HCT116 (cell line): ENCODE measurements around the gene SUSD6. TPM values are rescaled to one million over a fixed set of nuclear protein-coding genes. Genes with fewer than 3 reads are reported as not detected.
"Not testable (repeated sequence)": the region's sequence is repeated elsewhere in the genome, so short reads cannot be mapped to it uniquely, and the experiment has no call there.

ENCODE experiments used
- ATAC-seq: fragments of 200-7000 bp; cut with Tn5 transposase; 2 replicates; pipeline ENCODE4 v1.9.1; 2020; ENCODE audit warnings: mild to moderate bottlenecking, moderate library complexity
- BruUV-seq: library from RNA; stranded (reverse); fragments of 400-500 nt; replicated peaks from 2 replicates; lab custom pipeline; 2021; lab: Mats Ljungman, UMichigan
- CTCF ChIA-PET: fragments of 300-600 bp; sonication (Branson Sonifier 250); formaldehyde crosslinking; loops from one replicate; lab custom pipeline; 2021; ENCODE audit warnings: antibody characterized with exemption; lab: Charles Lee
- POLR2A ChIA-PET: fragments of 300-600, 350-600 bp; sonication (Branson Sonifier 250); formaldehyde crosslinking; loops from one replicate; lab custom pipeline; 2021; ENCODE audit warnings: antibody characterized with exemption; lab: Charles Lee
- RAD21 ChIA-PET, 2 experiments: fragments of 300-600 bp; sonication (Branson Sonifier 250); formaldehyde crosslinking; loops; one replicate each; lab custom pipeline; 2023; ENCODE audit warnings: low total read pairs in 2 of 2; ENCODE audit not compliant: uncharacterized antibody in 2 of 2, unreplicated experiment in 2 of 2, low non-redundant PET in 1 of 2; lab: Charles Lee
- DNase-seq: peaks from one replicate; pipeline ENCODE4 v3.0.0-alpha.2; 2010; ENCODE audit warnings: low read depth, low spot score
- H2AFZ ChIP-seq: fragments of 200-600 bp; shearing (Covaris generic), sonication (generic); 2 replicates; pipeline ENCODE4 v1.6.1; 2017; ENCODE audit warnings: low read depth, mixed run types, mixed read lengths, antibody characterized with exemption, low read length; ENCODE audit not compliant: poor library complexity, severe bottlenecking
- H3K27ac ChIP-seq: 2 replicates; pipeline ENCODE4 v1.5.1; 2012; ENCODE audit warnings: low read depth, low read length
- H3K27me3 ChIP-seq: fragments of 200-600 bp; sonication (generic); 2 replicates; pipeline ENCODE4 v1.6.1; 2016; ENCODE audit warnings: mixed run types, low read length, mixed read lengths; ENCODE audit not compliant: insufficient read depth
- H3K36me3 ChIP-seq, 2 experiments: fragments of 200-500 bp in 1 of 2; fragments of 200-600 bp in 1 of 2; sonication (Bioruptor generic) in 1 of 2; sonication (generic) in 1 of 2; 2 replicates each; pipeline versions ENCODE4 v1.5.1 to v1.6.1; 2014 to 2016; ENCODE audit warnings: low read length in 2 of 2, inconsistent platforms in 1 of 2, mixed read lengths in 1 of 2, mixed run types in 1 of 2; ENCODE audit not compliant: insufficient read depth in 2 of 2, control insufficient read depth in 1 of 2
- H3K4me1 ChIP-seq, 2 experiments: fragments of 200-600 bp in 1 of 2; sonication (generic) in 1 of 2; 2 replicates each; pipeline versions ENCODE4 v1.5.1 to v1.6.1; 2012 to 2017; ENCODE audit warnings: low read length in 2 of 2, inconsistent platforms in 1 of 2, mild to moderate bottlenecking in 1 of 2, mixed read lengths in 1 of 2, mixed run types in 1 of 2, moderate library complexity in 1 of 2; ENCODE audit not compliant: insufficient read depth in 2 of 2, control insufficient read depth in 1 of 2
- H3K4me2 ChIP-seq: fragments of 200-600 bp; sonication (generic); 2 replicates; pipeline ENCODE4 v1.6.1; 2017; ENCODE audit warnings: mixed run types, low read length, mixed read lengths
- H3K4me3 ChIP-seq, 2 experiments: fragments of 200-600 bp in 1 of 2; sonication (generic) in 1 of 2; replicated peaks in 1 of 2; 2 replicates each; pipeline ENCODE4 v1.5.1; 2011 to 2016; ENCODE audit warnings: low read length in 2 of 2, control low read depth in 1 of 2, low read depth in 1 of 2, mild to moderate bottlenecking in 1 of 2, mixed read lengths in 1 of 2, mixed run types in 1 of 2
- H3K79me2 ChIP-seq: fragments of 200-600 bp; sonication (generic); 2 replicates; pipeline ENCODE4 v1.6.1; 2017; ENCODE audit warnings: mild to moderate bottlenecking, mixed run types, low read length, moderate library complexity, mixed read lengths; ENCODE audit not compliant: insufficient read depth
- H3K9ac ChIP-seq: fragments of 200-600 bp; sonication (generic); 2 replicates; pipeline ENCODE4 v1.6.1; 2016; ENCODE audit warnings: low read length, mixed read lengths
- H3K9me2 ChIP-seq: fragments of 200-600 bp; sonication (generic), shearing (Covaris generic); 2 replicates; pipeline ENCODE4 v1.6.1; 2017; ENCODE audit warnings: mixed run types, mild to moderate bottlenecking, moderate library complexity; ENCODE audit not compliant: insufficient read depth
- H3K9me3 ChIP-seq, 2 experiments: fragments of 200-500 bp in 1 of 2; fragments of 200-600 bp in 1 of 2; sonication (Bioruptor generic) in 1 of 2; sonication (generic) in 1 of 2; 2 replicates each; pipeline ENCODE4 v1.6.1; 2014 to 2017; ENCODE audit warnings: low read length in 2 of 2, mixed read lengths in 2 of 2, inconsistent platforms in 1 of 2, low read depth in 1 of 2, mild to moderate bottlenecking in 1 of 2, mixed run types in 1 of 2, moderate library complexity in 1 of 2; ENCODE audit not compliant: control insufficient read depth in 1 of 2, insufficient read depth in 1 of 2
- H4K20me1 ChIP-seq: fragments of 200-600 bp; sonication (generic), shearing (Covaris generic); 2 replicates; pipeline ENCODE4 v1.6.1; 2017; ENCODE audit warnings: mixed run types, mild to moderate bottlenecking, moderate library complexity; ENCODE audit not compliant: insufficient read depth
- EGR1 ChIP-seq: IDR thresholded peaks from 2 replicates; pipeline ENCODE4 v1.6.1; 2012; ENCODE audit warnings: low read depth
- EZH2phosphoT487 ChIP-seq: fragments of 200-600 bp; IDR thresholded peaks from 2 replicates; pipeline ENCODE4 v1.6.1; 2018; ENCODE audit warnings: antibody characterized with exemption, borderline replicate concordance
- FOSL1 ChIP-seq: IDR thresholded peaks from 2 replicates; pipeline ENCODE4 v1.6.1; 2012; ENCODE audit warnings: low read depth
- MAX ChIP-seq: IDR thresholded peaks from 2 replicates; pipeline ENCODE4 v1.6.1; 2012
- POLR2A ChIP-seq: IDR thresholded peaks from 2 replicates; pipeline ENCODE4 v1.7.0; 2011; ENCODE audit warnings: borderline replicate concordance; ENCODE audit not compliant: insufficient read depth, insufficient read length; ENCODE audit errors: extremely low read depth
- RAD21 ChIP-seq: IDR thresholded peaks from 2 replicates; pipeline ENCODE4 v1.6.1; 2012; ENCODE audit warnings: low read depth, mild to moderate bottlenecking
- SRF ChIP-seq: IDR thresholded peaks from 2 replicates; pipeline ENCODE4 v1.6.1; 2012; ENCODE audit warnings: low read depth
- ZBTB33 ChIP-seq: IDR thresholded peaks from 2 replicates; pipeline ENCODE4 v1.6.1; 2011; ENCODE audit warnings: mild to moderate bottlenecking, low read length, moderate library complexity; ENCODE audit not compliant: insufficient replicate concordance; ENCODE audit errors: extremely low read depth
- intact Hi-C: fragments of 100-400 bp; cut with micrococcal nuclease; formaldehyde crosslinking; loops from 2 replicates; pipeline ENCODE4 v1.10.0; 2022
- total RNA-seq: library from RNA; stranded (reverse); gene quantifications from one replicate; pipeline ENCODE4 v1.2.1, GENCODE V29; 2021; ENCODE audit not compliant: unreplicated experiment

Gene SUSD6
- total RNA-seq, 1 experiment from 2014 or later = 6.4 TPM

- POLR2A ChIA-PET = interaction anchor here (1.0 kb wide), 1 partner anchor 11 kb away, joined by 3 read pairs; no protein-coding TSS in a partner anchor
- ATAC-seq = no peak
- Histone ChIP-seq H3K9me2 (no peaks in the 10 kb centered on the region), H3K9ac (no peak overlapping the region), H3K27me3 (no peaks in the 10 kb centered on the region), H4K20me1 (no peaks in the 10 kb centered on the region), H3K4me1 (peaks cover 4 to 12% of the 10 kb centered on the region in 2 experiments; a peak in 2 of 4 replicates), H3K4me2 (no peak overlapping the region), H3K27ac (no peak overlapping the region), H3K4me3 (no peak overlapping the region), H3K79me2 (no peaks in the 10 kb centered on the region), H2AFZ (no peak overlapping the region), H3K36me3 (no peaks in the 10 kb centered on the region), H3K9me3 (no peaks in the 10 kb centered on the region)
- TF ChIP-seq EZH2phosphoT487 = no peak
- RAD21 ChIA-PET = no interaction called here
- intact Hi-C loops = no loop called here
- CTCF ChIA-PET = no interaction called here
- BruUV-seq = no TSS peak
- no peak for DNase-seq
Observed at GRCh38 chr14:69698572-69698971, 87.2 kb downstream of the SUSD6 start.

- H3K4me3 ChIP-seq, H3K27ac ChIP-seq, BruUV-seq, H3K79me2 ChIP-seq, DNase-seq, H4K20me1 ChIP-seq, H3K4me2 ChIP-seq, CTCF ChIA-PET, ATAC-seq, H3K27me3 ChIP-seq, H3K9me2 ChIP-seq, H3K9ac ChIP-seq, RAD21 ChIA-PET, H2AFZ ChIP-seq, H3K9me3 ChIP-seq, H3K4me1 ChIP-seq, H3K36me3 ChIP-seq, intact Hi-C loops: not testable (repeated sequence)
- POLR2A ChIA-PET = interaction anchor here (1.0 kb wide), 1 partner anchor 11 kb away, joined by 3 read pairs; no protein-coding TSS in a partner anchor
Observed at GRCh38 chr14:69699243-69699642, 87.8 kb downstream of the SUSD6 start.

- RAD21 ChIA-PET = no interaction called here
- Histone ChIP-seq H3K4me3 (no peak overlapping the region), H3K27ac (no peak overlapping the region), H3K9ac (no peak overlapping the region), H4K20me1 (no peaks in the 10 kb centered on the region), H3K4me1 (peaks cover 2 to 4% of the 10 kb centered on the region in 2 experiments; a peak in 2 of 4 replicates), H3K36me3 (no peaks in the 10 kb centered on the region), H3K27me3 (no peaks in the 10 kb centered on the region), H2AFZ (no peak overlapping the region), H3K9me2 (no peaks in the 10 kb centered on the region), H3K79me2 (no peaks in the 10 kb centered on the region), H3K4me2 (no peak overlapping the region), H3K9me3 (no peaks in the 10 kb centered on the region)
- no peak for ATAC-seq
- BruUV-seq = no TSS peak
- no peak for DNase-seq
- CTCF ChIA-PET = no interaction called here
- intact Hi-C loops = no loop called here
- POLR2A ChIA-PET = no interaction called here
- TF ChIP-seq POLR2A (no peak), MAX (no peak), SRF (no peak), RAD21 (no peak), FOSL1 (no peak), EGR1 (no peak), ZBTB33 (no peak)
Observed at GRCh38 chr14:69699748-69700303, 88.4 kb downstream of the SUSD6 start.
